HL-60 (cell line): ENCODE measurements around the gene SWI5.

Source experiments
- CTCF ChIP-seq: IDR thresholded peaks from one replicate; pipeline ENCODE4 v1.5.1; 2011; ENCODE audit warnings: low read length, control low read depth, inconsistent platforms; ENCODE audit not compliant: insufficient read depth
- GABPA ChIP-seq: IDR thresholded peaks from 2 replicates; pipeline ENCODE4 v1.6.1; 2012; ENCODE audit warnings: low read depth
- POLR2AphosphoS5 ChIP-seq: IDR thresholded peaks from 2 replicates; pipeline ENCODE4 v1.6.1; 2012; ENCODE audit warnings: low read depth
- SPI1 ChIP-seq: IDR thresholded peaks from 2 replicates; pipeline ENCODE4 v1.6.1; 2012; ENCODE audit warnings: low read depth, mild to moderate bottlenecking, borderline replicate concordance

GRCh38 chr9:128325629-128326028 is 49.6 kb downstream of the SWI5 start:
- TF ChIP-seq CTCF, result no peak
- no peak for TF ChIP-seq POLR2AphosphoS5
- TF ChIP-seq SPI1, result no peak
- TF ChIP-seq GABPA, result no peak
